NT2/D1 (cell line): ENCODE results near the gene OR2T27.

ENCODE experiments used
- SUZ12 ChIP-seq: IDR thresholded peaks from 2 replicates; pipeline ENCODE4 v1.6.1; 2011; ENCODE audit not compliant: insufficient read length, insufficient read depth; ENCODE audit errors: extremely low read depth
- YY1 ChIP-seq: IDR thresholded peaks from 2 replicates; pipeline ENCODE4 v1.6.1; 2011; ENCODE audit not compliant: insufficient read length, insufficient read depth
- ZNF274 ChIP-seq: IDR thresholded peaks from 2 replicates; pipeline ENCODE4 v1.6.1; 2011; ENCODE audit warnings: mild to moderate bottlenecking, low read depth, low read length

- TF ChIP-seq YY1 (no peak), ZNF274 (no peak), SUZ12 (no peak)
Observed at GRCh38 chr1:248699099-248699498, 43.8 kb upstream of the OR2T27 start.
